GM19099 (cell line): ENCODE results near the gene WIPF1.

ENCODE experiments used
- POLR2A ChIP-seq: IDR thresholded peaks from 3 replicates; pipeline ENCODE4 v1.6.1; 2011; ENCODE audit warnings: low read depth; ENCODE audit not compliant: insufficient read length; ENCODE audit errors: extremely low read depth

WIPF1 gene

DNA sequence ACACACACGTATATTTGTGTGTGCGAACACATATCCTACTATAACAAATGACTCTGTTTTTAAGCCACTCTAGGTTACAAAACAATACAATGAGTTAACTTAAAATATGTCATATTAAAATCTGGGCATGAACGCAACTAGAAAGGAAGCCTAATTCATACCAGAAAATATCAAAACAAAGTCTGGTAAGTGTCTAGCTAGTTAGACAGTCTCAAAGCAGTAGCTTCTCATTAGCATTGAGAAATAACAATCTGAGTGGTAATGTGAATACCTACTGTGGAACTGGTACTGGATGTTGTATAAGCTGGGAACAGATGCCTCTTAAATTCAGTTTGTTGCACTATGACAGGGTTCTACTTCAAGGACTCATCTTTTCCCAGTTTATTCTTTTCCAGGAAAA lies 32.5 kb upstream of the WIPF1 start:
- no peak for TF ChIP-seq POLR2A

DNA sequence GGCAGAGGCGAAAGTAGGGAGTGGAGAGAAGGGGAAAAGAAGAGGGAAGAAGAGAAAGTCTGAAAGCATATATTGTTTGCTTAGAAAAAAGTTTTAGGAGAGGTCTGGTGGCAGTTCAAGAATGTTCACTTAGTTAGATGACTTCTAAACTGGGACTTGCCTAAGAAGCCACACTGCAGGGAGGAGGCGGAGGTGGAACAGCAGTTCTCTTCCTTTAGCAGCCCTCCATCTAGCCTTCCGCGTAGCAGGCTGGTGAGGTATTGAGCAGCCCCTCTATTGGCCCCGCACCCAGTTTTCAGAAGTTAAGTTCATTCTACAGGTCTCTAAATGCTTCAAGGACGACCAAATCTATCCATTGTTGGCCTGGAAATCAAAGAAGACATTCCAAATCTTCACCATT lies 31.9 kb upstream of the WIPF1 start:
- TF ChIP-seq POLR2A: no peak

DNA sequence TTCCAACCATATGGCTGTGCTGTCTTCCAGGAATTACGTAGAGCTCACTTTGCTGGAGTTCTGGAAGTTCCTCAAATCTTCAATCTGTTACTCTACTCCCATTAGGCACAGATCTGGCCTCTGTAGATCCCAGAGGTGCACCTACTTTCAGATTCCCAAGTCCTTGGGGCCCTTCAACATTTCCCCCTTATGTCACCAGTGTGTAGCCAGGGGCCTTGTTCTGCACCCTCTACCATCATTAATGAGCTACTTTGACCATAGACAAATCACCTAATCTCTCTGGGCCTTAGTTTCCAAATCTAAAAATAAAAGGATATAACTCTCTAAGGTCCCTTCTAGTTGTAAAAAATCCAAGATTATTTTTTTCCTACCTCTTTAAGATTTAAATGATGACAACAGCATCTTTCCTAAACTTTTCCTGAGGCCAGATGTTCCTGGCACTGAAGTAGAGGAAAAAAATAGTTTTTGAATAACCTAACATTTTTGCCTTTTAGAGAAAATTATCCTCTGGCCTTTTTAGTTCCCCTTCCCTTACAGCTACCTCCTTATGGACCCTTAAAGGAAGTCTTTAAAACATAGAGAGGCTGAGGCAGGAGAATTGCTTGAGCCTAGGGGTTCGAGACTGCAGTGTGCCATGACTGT lies 31.0 kb upstream of the WIPF1 start:
- TF ChIP-seq POLR2A: no peak

DNA sequence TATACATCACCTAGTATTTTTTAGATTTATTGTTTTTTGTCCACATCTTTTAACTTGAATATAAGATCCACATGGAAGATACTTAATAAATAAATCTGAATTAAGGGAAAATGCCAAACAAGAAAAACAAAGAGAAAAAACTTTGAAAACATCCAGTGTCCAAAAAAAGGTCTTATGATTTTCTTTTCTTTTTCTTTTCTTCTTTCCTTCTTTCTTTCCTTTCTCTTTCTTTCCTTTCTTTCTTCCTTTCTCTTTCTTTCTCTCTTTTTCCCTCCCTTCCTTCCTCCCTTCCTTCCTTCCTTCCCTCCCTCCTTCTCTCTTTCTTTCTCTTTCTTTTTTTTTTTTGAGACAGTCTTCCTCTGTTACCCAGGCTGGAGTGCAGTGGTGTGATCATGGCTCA lies 29.6 kb upstream of the WIPF1 start:
- TF ChIP-seq POLR2A: no peak

DNA sequence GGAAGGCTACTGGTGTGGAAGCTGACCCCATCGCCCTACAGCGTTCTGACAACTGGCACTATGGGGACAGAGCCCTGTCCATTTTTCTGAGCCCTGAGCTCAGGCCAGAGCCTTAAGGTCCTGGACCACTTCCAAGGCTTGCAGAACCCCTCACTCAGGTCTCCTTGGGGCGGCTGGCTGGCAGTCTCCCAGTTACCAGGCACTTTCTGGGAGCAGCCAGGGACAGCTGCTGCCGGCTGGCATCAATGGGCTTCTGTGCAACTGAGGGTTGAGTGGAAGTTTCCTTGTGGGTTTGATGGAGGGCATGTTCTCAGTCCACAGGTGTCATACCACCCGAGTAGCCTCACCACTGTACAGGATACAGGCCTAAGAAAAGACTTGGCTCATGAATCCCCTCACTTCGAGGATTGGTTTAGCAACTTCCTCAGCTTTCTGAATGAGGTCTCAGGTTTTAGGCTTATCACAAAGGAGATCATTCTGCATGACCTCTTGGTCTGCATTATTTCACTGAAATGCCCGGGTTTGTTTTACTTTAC lies 27.4 kb upstream of the WIPF1 start:
- no peak for TF ChIP-seq POLR2A

DNA sequence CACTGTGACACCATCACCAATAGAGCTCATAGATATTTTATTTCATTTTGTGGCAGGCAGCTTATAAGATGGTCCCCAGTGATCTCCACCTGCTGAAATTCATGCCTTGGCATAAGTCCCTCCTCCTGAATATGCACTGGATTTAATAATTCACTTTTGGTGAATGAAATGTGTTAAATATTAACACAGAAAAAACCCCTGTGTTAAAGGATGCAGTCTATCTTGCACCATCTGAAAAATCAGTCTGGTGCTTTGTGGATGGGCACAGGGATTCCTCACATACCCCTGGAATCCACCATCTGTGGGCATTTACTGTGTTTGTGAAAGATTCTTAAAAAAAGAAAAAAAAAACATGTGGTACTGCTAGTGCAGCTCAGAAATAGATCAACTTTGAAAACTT lies 26.1 kb upstream of the WIPF1 start:
- TF ChIP-seq POLR2A: no peak

DNA sequence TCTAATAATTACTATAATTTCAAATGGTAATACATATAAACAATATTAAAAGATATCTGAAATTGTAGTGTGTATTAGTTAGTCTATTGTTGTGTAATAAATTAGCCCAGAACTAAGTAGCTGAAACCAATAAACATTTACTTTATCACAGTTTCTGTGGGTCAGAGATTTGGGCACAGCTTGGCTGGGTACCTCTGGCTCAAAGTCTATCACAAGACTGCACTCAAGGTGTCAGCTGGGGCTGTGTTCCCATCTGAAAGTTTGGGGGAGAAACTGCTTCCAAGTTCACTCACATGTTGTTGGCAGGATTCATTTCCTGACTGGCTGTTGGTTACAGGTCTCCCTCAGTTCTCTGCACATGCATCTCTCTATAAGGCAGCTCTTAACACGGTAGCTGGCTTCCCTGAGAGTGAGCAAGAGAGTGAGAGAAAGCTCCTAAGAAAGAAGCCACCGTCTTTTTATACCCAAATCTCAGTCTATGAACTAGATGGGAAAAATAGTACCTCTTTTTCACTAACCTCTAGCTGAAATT lies 25.6 kb upstream of the WIPF1 start:
- no peak for TF ChIP-seq POLR2A

DNA sequence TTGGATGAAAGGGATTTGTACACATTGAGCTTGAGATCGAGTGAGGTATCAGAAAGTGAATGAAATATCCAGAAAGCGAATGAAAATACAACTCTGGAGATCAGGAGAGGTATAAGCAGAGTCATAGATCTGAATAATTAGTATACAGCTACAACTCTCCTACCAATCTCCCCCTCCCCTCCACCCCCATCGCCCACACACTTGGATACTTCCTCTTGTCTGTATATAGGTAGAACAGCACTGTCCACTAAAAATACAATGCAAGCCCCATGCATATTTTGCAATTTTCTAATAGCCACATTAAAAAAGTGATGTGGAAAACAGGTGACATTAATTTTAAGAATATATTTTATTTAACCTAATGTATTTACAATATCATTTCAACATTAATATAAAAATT lies 23.7 kb upstream of the WIPF1 start:
- TF ChIP-seq POLR2A: no peak

DNA sequence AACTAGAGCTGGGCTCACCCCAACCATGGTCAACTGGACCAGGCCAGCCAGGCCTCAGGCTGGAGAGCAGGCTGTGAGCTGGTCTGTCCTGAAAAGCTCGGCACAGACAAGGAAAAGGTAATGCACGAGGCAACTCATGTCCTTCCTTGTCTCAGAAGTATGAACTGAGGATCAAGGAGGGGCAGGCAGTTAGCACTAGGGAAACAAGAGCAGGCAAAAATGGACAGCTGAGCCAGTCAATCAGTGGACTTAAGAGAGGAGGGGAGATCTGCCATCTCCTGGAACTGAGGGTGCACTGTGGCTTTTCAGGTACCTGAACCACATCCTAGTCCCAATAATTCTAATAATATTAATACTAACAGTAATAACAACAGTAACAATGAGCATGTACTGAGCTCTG lies 20.6 kb upstream of the WIPF1 start:
- TF ChIP-seq POLR2A: no peak

DNA sequence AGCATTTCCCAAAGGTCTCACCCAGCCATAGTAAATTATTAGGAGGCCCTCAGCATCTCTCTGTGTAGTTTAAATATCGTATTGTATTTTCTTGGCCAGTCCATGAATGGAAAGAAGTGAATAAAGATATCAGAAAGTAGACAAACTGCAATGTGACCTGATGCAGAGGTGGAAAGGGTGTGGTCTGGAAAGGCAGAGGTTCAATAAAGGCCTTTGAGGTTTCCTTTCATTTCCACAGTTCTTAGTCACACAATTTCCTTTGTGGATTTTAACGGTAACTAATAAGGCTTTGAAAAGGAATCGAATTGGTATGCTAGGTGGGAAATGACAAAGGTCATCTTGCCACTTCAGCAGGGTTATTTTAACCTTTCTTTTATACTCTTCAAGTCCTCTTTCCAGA lies 20.1 kb upstream of the WIPF1 start:
- no peak for TF ChIP-seq POLR2A

DNA sequence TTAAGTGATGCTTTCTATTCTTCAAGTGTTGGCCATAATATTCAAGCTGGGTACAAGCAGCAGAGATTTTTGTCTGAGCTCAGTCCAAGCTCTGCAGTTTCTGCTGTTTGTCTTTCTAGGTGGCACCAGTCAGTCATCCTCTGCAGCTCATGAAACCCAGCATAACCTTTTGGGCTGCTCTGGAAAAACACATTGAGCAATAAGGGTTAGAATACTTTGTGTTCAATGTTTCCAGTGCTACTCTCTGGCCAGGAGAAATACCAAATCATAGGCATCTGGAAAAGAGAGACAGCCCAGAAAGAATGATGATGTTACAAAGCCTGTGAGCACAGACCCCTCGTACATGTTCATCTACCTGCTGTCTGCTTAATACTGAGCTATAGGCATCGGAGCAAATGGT lies 19.5 kb upstream of the WIPF1 start:
- no peak for TF ChIP-seq POLR2A

DNA sequence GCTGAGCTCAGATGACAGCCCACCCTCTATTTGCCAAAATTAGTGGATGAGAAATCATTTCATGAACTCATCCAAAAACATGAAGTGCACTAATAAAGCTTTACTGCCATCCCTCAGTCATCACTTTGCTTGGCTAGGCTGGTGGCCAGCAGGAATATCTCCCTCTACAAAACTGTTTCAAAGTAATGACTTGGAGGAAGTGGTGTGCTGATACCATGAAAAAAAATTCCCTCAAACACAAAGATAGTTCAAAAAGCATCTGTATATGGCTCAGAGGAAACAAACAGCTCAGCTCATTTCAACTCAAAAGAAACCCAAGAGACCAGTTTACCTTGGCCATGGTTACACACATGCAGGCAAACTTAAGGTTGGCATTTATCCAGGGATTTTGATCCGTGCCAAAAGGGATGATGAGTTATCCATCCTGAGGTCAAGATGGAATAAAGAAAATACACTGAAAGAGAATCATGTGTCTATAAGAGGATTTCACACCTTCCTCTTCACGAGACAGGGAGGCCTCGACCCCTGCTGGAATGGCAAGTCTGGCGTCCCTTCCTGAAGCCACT lies 18.4 kb upstream of the WIPF1 start:
- TF ChIP-seq POLR2A: no peak

DNA sequence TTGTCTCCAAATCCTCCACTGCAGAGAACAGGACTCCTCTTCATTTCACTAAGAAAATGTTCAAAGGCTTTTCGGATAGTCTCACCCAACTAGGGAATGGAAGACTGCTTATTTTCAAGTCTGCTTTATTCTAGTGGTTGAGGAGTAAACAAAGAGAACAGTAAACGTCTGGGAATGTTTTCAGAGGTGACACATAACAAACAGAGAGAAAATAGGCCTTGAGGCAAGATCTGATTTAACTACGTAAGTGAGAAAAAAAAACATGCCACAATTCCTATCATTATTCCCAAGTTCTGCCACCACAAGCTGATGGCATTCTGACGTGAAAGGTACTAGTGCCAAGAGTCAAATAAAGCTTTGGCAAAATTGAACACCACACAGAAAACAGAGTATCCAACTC lies 16.7 kb upstream of the WIPF1 start:
- no peak for TF ChIP-seq POLR2A

DNA sequence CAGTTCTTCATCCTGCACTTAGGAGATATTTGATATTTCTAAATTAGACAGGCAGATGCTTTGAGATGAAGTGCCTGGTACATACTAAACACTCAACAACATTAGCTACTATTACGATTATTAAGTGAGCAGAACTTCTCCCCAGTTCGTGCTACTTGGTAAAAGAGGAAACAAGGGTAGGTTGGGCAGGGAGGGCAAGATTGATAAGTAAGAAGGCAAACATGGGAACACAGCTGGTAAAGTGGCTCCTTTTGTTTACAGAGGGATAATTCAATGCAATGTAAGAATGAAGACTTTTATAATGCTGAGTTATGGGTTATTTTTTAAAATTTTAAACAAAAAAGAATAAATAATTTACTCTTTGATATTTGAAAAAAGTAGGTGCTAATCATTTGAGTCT lies 15.9 kb upstream of the WIPF1 start:
- TF ChIP-seq POLR2A: no peak

DNA sequence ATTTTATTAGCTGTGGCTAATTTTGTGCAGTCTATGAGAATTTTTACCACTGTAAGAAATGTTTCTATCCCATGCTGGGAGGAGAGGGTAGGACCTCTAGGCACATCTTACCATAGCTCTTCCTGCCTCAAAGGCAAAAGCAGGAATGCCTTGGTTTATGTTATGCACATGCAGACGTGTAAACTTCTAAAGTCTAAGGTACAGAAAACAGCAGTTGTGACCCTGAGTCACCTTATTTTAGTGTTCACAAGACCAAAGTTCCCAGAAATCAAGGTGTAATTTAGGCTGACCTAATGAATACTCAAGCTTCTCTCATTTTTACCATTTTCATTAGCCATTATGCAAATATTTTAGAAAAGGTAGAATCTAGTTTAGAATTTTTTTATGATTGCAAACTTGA lies 15.4 kb upstream of the WIPF1 start:
- TF ChIP-seq POLR2A: no peak

DNA sequence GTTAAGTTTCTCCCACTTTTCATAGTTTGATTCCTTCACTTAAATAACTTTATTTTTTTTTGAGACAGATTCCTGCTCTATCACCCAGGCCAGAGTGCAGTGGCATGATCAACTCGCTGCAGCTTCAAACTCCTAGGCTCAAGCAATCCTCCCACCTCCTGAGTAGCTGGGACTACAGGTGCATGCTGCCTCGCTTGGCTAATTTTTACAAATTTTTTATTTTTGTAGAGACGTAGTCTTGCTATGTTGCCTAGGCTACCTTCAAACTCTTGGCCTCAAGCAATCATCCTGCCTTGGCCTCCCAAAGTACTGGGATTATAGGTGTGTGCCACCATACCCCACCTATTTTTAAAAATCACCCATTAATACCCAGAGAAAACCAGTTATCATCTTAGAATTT lies 14.2 kb upstream of the WIPF1 start:
- TF ChIP-seq POLR2A: no peak
